Parathyroid adenoma (tissue), 2 donors: ENCODE data around the gene LAGE3.

Source experiments
- H2AFZ ChIP-seq: fragments of 300-600 bp; sonication (generic); one replicate; pipeline ENCODE4 v1.7.0; 2017; ENCODE audit warnings: antibody characterized with exemption, mild to moderate bottlenecking
- H3K27ac ChIP-seq: fragments of 300-600 bp; sonication (generic); one replicate; pipeline ENCODE4 v1.7.0; 2017
- H3K27me3 ChIP-seq: fragments of 300-600 bp; sonication (generic); one replicate; pipeline ENCODE4 v1.7.0; 2017; ENCODE audit warnings: low read length; ENCODE audit not compliant: control insufficient read depth, insufficient read depth
- H3K36me3 ChIP-seq: fragments of 300-600 bp; sonication (generic); one replicate; pipeline ENCODE4 v1.7.0; 2017; ENCODE audit warnings: low read length; ENCODE audit not compliant: control insufficient read depth, insufficient read depth
- H3K4me1 ChIP-seq: fragments of 300-600 bp; sonication (generic); one replicate; pipeline ENCODE4 v1.7.0; 2017; ENCODE audit warnings: control low read depth
- H3K4me2 ChIP-seq: fragments of 300-600 bp; sonication (generic); one replicate; pipeline ENCODE4 v1.7.0; 2017; ENCODE audit warnings: low read length
- H3K4me3 ChIP-seq: fragments of 300-600 bp; sonication (generic); one replicate; pipeline ENCODE4 v1.7.0; 2017; ENCODE audit warnings: low read depth, low read length
- H3K79me2 ChIP-seq: fragments of 300-600 bp; sonication (generic); one replicate; pipeline ENCODE4 v1.7.0; 2017; ENCODE audit warnings: control low read depth
- H3K9ac ChIP-seq: fragments of 300-600 bp; sonication (generic); one replicate; pipeline ENCODE4 v1.7.0; 2017; ENCODE audit warnings: mild to moderate bottlenecking
- H3K9me3 ChIP-seq: fragments of 300-600 bp; sonication (generic); one replicate; pipeline ENCODE4 v1.7.0; 2017; ENCODE audit warnings: low read length; ENCODE audit not compliant: control insufficient read depth
- TF ChIP-seq, protein P1 (sequence below): fragments of 300-600 bp; sonication (generic); IDR thresholded peaks from one replicate; pipeline ENCODE4 v1.7.0; 2017; ENCODE audit warnings: antibody characterized with exemption, mild to moderate bottlenecking
- donor health status: primary hyperparathyroidism.

The LAGE3 gene

GRCh38 chrX:154507673-154508383 is 28.7 kb upstream of the LAGE3 start:
- no peaks in the 10 kb centered on the region for H3K4me1 ChIP-seq
- no peak overlapping the region for H3K9ac ChIP-seq
- no peaks in the 10 kb centered on the region for H3K79me2 ChIP-seq
- no peak overlapping the region for H2AFZ ChIP-seq
- no peaks in the 10 kb centered on the region for H3K27me3 ChIP-seq
- TF ChIP-seq, protein P1, sequence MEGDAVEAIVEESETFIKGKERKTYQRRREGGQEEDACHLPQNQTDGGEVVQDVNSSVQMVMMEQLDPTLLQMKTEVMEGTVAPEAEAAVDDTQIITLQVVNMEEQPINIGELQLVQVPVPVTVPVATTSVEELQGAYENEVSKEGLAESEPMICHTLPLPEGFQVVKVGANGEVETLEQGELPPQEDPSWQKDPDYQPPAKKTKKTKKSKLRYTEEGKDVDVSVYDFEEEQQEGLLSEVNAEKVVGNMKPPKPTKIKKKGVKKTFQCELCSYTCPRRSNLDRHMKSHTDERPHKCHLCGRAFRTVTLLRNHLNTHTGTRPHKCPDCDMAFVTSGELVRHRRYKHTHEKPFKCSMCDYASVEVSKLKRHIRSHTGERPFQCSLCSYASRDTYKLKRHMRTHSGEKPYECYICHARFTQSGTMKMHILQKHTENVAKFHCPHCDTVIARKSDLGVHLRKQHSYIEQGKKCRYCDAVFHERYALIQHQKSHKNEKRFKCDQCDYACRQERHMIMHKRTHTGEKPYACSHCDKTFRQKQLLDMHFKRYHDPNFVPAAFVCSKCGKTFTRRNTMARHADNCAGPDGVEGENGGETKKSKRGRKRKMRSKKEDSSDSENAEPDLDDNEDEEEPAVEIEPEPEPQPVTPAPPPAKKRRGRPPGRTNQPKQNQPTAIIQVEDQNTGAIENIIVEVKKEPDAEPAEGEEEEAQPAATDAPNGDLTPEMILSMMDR = no peak
- no peak overlapping the region for H3K27ac ChIP-seq
- no peaks in the 10 kb centered on the region for H3K9me3 ChIP-seq
- H3K4me3 ChIP-seq = no peak overlapping the region
- no peak overlapping the region for H3K4me2 ChIP-seq
- no peaks in the 10 kb centered on the region for H3K36me3 ChIP-seq

DNA sequence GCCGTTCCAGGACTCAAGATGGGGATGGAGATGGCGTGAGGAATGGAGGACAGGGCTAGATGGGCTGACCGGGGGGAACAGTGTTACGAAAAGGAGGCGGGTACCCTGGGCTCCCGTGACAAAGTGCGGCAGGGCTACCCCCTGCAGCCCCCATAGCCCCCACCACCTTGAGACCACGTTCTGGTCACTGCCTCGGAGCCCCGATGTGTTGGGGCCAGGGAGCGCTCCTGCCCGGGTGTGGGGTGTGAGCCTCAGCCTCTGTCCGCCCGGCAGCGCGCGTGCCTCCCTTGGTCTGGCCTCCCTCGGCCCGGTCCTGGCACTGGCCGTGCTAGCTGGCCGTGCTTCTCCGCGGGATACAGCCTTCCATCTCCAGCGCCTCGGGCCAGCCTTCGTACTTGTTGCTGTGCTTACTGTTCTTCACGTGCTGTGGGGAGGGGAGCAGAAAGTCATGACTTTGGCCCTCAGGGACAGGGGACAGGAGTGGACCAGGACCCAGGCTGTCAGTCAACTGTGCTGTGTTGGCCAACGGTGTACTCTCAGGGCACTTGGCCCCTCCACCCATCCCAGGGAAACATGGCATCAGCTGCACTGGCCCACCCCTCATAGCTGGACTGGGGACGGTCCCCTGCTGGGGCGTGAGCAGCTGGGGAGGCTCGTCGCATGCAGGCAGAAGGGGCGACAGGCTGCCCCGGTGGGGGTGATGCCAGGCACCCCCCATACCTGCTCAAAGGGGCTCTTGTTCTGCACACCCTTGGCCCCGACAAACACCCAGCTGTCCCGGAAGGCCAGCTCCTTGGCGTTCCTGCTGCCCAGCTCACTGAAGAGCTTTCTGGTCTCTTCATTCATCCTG is 27.6 kb upstream of the LAGE3 start:
- Histone ChIP-seq H3K27ac (no peak overlapping the region), H3K9ac (no peak overlapping the region), H3K4me1 (no peaks in the 10 kb centered on the region), H3K4me3 (no peak overlapping the region), H2AFZ (no peak overlapping the region), H3K79me2 (no peaks in the 10 kb centered on the region), H3K9me3 (no peaks in the 10 kb centered on the region), H3K4me2 (no peak overlapping the region), H3K36me3 (no peaks in the 10 kb centered on the region), H3K27me3 (no peaks in the 10 kb centered on the region)
- TF ChIP-seq, protein P1 = no peak

- no peak overlapping the region for H3K9ac ChIP-seq
- no peak overlapping the region for H3K27ac ChIP-seq
- H3K4me2 ChIP-seq = no peak overlapping the region
These were observed 26.7 kb upstream of the LAGE3 start for GRCh38 chrX:154505734-154506133.

GRCh38 chrX:154502989-154503388 is 23.9 kb upstream of the LAGE3 start:
- no peaks in the 10 kb centered on the region for H3K27me3 ChIP-seq
- no peaks in the 10 kb centered on the region for H3K9me3 ChIP-seq
- no peak overlapping the region for H3K27ac ChIP-seq
- H3K36me3 ChIP-seq = no peaks in the 10 kb centered on the region
- no peak overlapping the region for H3K4me3 ChIP-seq
- no peak overlapping the region for H3K4me2 ChIP-seq
- H3K4me1 ChIP-seq = no peaks in the 10 kb centered on the region
- no peak overlapping the region for H2AFZ ChIP-seq
- H3K9ac ChIP-seq = no peak overlapping the region
- TF ChIP-seq, protein P1 = no peak
- no peaks in the 10 kb centered on the region for H3K79me2 ChIP-seq

More at GRCh38 chrX:154505734-154506133, 26.7 kb upstream of the LAGE3 start:
- Histone ChIP-seq H3K4me3 (no peak overlapping the region), H3K27me3 (no peaks in the 10 kb centered on the region), H2AFZ (no peak overlapping the region), H3K4me1 (no peaks in the 10 kb centered on the region), H3K9me3 (no peaks in the 10 kb centered on the region), H3K79me2 (no peaks in the 10 kb centered on the region), H3K36me3 (no peaks in the 10 kb centered on the region)
- TF ChIP-seq, protein P1 = no peak
